ENCODE results near the gene SMYD4. TPM values are rescaled to one million over a fixed set of nuclear protein-coding genes. Genes with fewer than 3 reads are reported as not detected.

Gene SMYD4
- total and polyA plus RNA-seq, 2 donors (not counting 1 experiment from before 2014, with no cell fraction given): 11.9 to 37.5 TPM

DNA sequence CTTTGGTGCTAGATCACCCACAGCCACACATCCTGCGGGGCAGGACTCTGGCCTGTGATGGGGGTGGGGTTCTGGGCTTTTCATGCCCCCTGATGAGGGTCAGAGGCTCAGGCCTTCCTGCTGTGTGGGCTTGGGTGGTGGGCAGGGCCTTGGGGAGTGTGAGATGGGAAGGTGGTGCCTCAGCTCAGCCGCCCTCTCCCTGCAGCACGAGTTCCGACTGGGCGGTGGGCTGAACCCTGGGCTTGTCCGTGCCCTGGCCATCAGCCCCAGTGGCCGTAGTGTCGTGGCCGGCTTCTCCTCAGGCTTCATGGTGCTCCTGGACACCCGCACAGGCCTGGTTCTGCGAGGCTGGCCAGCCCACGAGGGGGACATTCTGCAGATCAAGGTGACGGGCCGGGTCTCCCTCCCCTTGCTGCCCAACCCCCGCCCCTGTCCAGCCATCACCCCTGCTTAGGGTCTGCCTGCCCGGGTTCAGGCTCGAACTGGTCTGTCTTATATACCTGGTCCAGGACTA is 93.8 kb downstream of the SMYD4 start:
- Histone ChIP-seq H3K9ac (ENCODE audit: low read length) (no peak overlapping the region), H3K9me3 (ENCODE audit: control extremely low read depth in 1 of 3, control insufficient read depth in 2 of 3, insufficient read depth in 1 of 3, low read length in 2 of 3) (peaks cover 0 to 2% (median 0%) of the 10 kb centered on the region in 3 donors), H3K36me3 (replicated peaks in 1 of 2; ENCODE audit: control extremely low read depth in 1 of 2, control insufficient read depth in 1 of 2, extremely low read depth in 1 of 2, insufficient read depth in 2 of 2, low read length in 1 of 2) (peaks cover 0 to 43% of the 10 kb centered on the region in 2 experiments), H3K4me1 (ENCODE audit: control insufficient read depth in 2 of 2, insufficient read depth in 2 of 2, low read length in 2 of 2) (peaks cover 14 to 28% of the 10 kb centered on the region in 2 donors), H3K27me3 (replicated peaks in 1 of 4; ENCODE audit: control extremely low read depth in 1 of 4, control insufficient read depth in 3 of 4, insufficient read depth in 4 of 4, low read length in 3 of 4) (no peaks in the 10 kb centered on the region), H3K79me2 (ENCODE audit: control insufficient read depth, insufficient read depth, low read length) (no peaks in the 10 kb centered on the region), H3K4me2 (replicated peaks; ENCODE audit: low read depth, low read length, poor library complexity, severe bottlenecking) (no peak overlapping the region), H3K4me3 (ENCODE audit: control extremely low read depth in 1 of 5, extremely low read depth in 1 of 5, insufficient read depth in 1 of 5, low read depth in 2 of 5, low read length in 4 of 5) (no peak overlapping the region), H2AFZ (ENCODE audit: insufficient read depth, low read depth, low read length, poor library complexity, severe bottlenecking) (no peak overlapping the region), H3K27ac (ENCODE audit: low read length in 2 of 2) (no peak overlapping the region), H4K20me1 (ENCODE audit: control insufficient read depth, insufficient read depth, low read length, poor library complexity, severe bottlenecking) (peaks cover 25% of the 10 kb centered on the region)
- H3K4me3 Mint-ChIP-seq: no peak overlapping the region
- H3K4me1 Mint-ChIP-seq: peaks cover 30% of the 10 kb centered on the region
- POLR2A ChIA-PET: interaction anchor here (1.6 kb wide), 1 partner anchor 10 kb away, joined by 5 read pairs; no protein-coding TSS in a partner anchor
- 96% methylated on average over 16 of the region's 17 CpGs for WGBS (ENCODE audit: insufficient coverage)
- DNase-seq (no peak), ATAC-seq (ENCODE audit: low read depth) (no peak)
- no peaks in the 10 kb centered on the region for H3K27me3 Mint-ChIP-seq
- intact Hi-C loops (cut with micrococcal nuclease): no loop called here
- H3K9me3 Mint-ChIP-seq (ENCODE audit: insufficient read depth): no peaks in the 10 kb centered on the region
- CTCF ChIA-PET: interaction anchor here (1.2 to 1.5 kb wide), 2 partner anchors 14 to 48 kb away, joined by 3 to 5 read pairs; no protein-coding TSS in a partner anchor
- TF ChIP-seq, protein P1, sequence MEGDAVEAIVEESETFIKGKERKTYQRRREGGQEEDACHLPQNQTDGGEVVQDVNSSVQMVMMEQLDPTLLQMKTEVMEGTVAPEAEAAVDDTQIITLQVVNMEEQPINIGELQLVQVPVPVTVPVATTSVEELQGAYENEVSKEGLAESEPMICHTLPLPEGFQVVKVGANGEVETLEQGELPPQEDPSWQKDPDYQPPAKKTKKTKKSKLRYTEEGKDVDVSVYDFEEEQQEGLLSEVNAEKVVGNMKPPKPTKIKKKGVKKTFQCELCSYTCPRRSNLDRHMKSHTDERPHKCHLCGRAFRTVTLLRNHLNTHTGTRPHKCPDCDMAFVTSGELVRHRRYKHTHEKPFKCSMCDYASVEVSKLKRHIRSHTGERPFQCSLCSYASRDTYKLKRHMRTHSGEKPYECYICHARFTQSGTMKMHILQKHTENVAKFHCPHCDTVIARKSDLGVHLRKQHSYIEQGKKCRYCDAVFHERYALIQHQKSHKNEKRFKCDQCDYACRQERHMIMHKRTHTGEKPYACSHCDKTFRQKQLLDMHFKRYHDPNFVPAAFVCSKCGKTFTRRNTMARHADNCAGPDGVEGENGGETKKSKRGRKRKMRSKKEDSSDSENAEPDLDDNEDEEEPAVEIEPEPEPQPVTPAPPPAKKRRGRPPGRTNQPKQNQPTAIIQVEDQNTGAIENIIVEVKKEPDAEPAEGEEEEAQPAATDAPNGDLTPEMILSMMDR (IDR thresholded peaks at IDR 0.05): no peak
- no peak for TF ChIP-seq EZH2 (IDR thresholded peaks at IDR 0.05; ENCODE audit: borderline replicate concordance, insufficient read depth, low read depth, low read length, poor library complexity, severe bottlenecking)
- no peak overlapping the region for H3K27ac Mint-ChIP-seq

DNA sequence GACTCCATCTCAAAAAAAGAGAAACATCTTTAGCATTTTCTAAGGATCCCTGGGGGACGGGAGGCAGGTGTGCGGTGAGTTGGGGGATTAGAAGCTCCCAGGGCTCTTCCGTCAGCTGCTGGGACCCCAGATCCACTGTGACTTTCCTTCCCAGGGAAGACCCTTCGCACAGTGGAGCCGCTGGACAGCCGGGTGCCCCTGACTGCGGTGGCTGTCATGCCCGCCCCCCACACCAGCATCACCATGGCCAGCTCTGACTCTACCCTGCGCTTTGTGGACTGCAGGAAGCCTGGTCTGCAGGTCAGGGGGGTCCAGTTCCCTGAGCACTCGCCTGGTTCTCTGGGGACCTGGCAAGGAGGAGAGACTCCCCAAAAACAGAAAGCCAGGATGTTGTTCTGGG is 94.3 kb downstream of the SMYD4 start:
- peaks cover 28% of the 10 kb centered on the region for H4K20me1 ChIP-seq (ENCODE audit: control insufficient read depth, insufficient read depth, low read length, poor library complexity, severe bottlenecking)
- no peak overlapping the region for H2AFZ ChIP-seq (ENCODE audit: insufficient read depth, low read depth, low read length, poor library complexity, severe bottlenecking)
- no peak overlapping the region for H3K27ac Mint-ChIP-seq
- H3K27me3 Mint-ChIP-seq: no peaks in the 10 kb centered on the region
- H3K4me1 ChIP-seq (ENCODE audit: control insufficient read depth in 2 of 2, insufficient read depth in 2 of 2, low read length in 2 of 2): peaks cover 14 to 28% of the 10 kb centered on the region in 2 donors
- H3K9me3 ChIP-seq (ENCODE audit: control extremely low read depth in 1 of 3, control insufficient read depth in 2 of 3, insufficient read depth in 1 of 3, low read length in 2 of 3): peaks cover 0 to 2% (median 0%) of the 10 kb centered on the region in 3 donors
- H3K4me2 ChIP-seq (replicated peaks; ENCODE audit: low read depth, low read length, poor library complexity, severe bottlenecking): no peak overlapping the region
- CTCF ChIA-PET: interaction anchor here (1.2 kb wide), 1 partner anchor 14 kb away, joined by 3 read pairs; no protein-coding TSS in a partner anchor
- H3K4me3 Mint-ChIP-seq: no peak overlapping the region
- peaks cover 30% of the 10 kb centered on the region for H3K4me1 Mint-ChIP-seq
- ATAC-seq (ENCODE audit: low read depth) (no peak), DNase-seq (no peak)
- WGBS (ENCODE audit: insufficient coverage): 98% methylated on average over 8 of the region's 10 CpGs
- no peaks in the 10 kb centered on the region for H3K79me2 ChIP-seq (ENCODE audit: control insufficient read depth, insufficient read depth, low read length)
- no peak overlapping the region for H3K9ac ChIP-seq (ENCODE audit: low read length)
- H3K27me3 ChIP-seq (replicated peaks in 1 of 4; ENCODE audit: control extremely low read depth in 1 of 4, control insufficient read depth in 3 of 4, insufficient read depth in 4 of 4, low read length in 3 of 4): no peaks in the 10 kb centered on the region
- no peaks in the 10 kb centered on the region for H3K9me3 Mint-ChIP-seq (ENCODE audit: insufficient read depth)
- POLR2A ChIA-PET: no interaction called here
- intact Hi-C loops (cut with micrococcal nuclease): no loop called here
- TF ChIP-seq, protein P1 (IDR thresholded peaks at IDR 0.05): no peak
- H3K36me3 ChIP-seq (replicated peaks in 1 of 2; ENCODE audit: control extremely low read depth in 1 of 2, control insufficient read depth in 1 of 2, extremely low read depth in 1 of 2, insufficient read depth in 2 of 2, low read length in 1 of 2): peaks cover 0 to 48% of the 10 kb centered on the region in 2 experiments
- H3K4me3 ChIP-seq (ENCODE audit: control extremely low read depth in 1 of 5, extremely low read depth in 1 of 5, insufficient read depth in 1 of 5, low read depth in 2 of 5, low read length in 4 of 5): no peak overlapping the region
- H3K27ac ChIP-seq (ENCODE audit: low read length in 2 of 2): no peak overlapping the region

All from B cell (primary cell).